Neutrophil (primary cell): ENCODE measurements around the gene F2R.

ENCODE experiments used
- H3K27ac ChIP-seq: fragments of 200-600 bp; sonication (generic); 2 replicates; pipeline ENCODE4 v1.5.1; 2016; ENCODE audit warnings: mild to moderate bottlenecking, moderate library complexity
- H3K27me3 ChIP-seq: fragments of 200-600 bp; sonication (generic); 2 replicates; pipeline ENCODE4 v1.6.0; 2016; ENCODE audit warnings: mild to moderate bottlenecking
- H3K36me3 ChIP-seq: fragments of 200-600 bp; sonication (generic); 2 replicates; pipeline ENCODE4 v1.5.1; 2017
- H3K4me1 ChIP-seq, 2 experiments: fragments of 200-600 bp in 1 of 2; sonication (generic) in 1 of 2; 1 replicate in 1 of 2; 2 replicates in 1 of 2; pipeline versions ENCODE4 v1.5.1 to v1.6.1; 2013 to 2016; ENCODE audit warnings: low read depth in 1 of 2, low read length in 1 of 2, mild to moderate bottlenecking in 1 of 2, moderate library complexity in 1 of 2; ENCODE audit not compliant: control insufficient read depth in 1 of 2, insufficient read depth in 1 of 2
- H3K4me3 ChIP-seq, 2 experiments: fragments of 200-600 bp in 1 of 2; sonication (generic) in 1 of 2; 1 replicate in 1 of 2; 2 replicates in 1 of 2; pipeline ENCODE4 v1.5.1; 2013 to 2016; ENCODE audit warnings: low read depth in 1 of 2, low read length in 1 of 2, mild to moderate bottlenecking in 1 of 2, moderate library complexity in 1 of 2
- H3K9me3 ChIP-seq: fragments of 200-600 bp; sonication (generic); 2 replicates; pipeline ENCODE4 v1.5.1; 2016
- TF ChIP-seq, protein P1 (sequence below): fragments of 200-600 bp; sonication (generic); IDR thresholded peaks from 2 replicates; pipeline ENCODE4 v1.5.1; 2016; ENCODE audit warnings: antibody characterized with exemption

The F2R gene

DNA sequence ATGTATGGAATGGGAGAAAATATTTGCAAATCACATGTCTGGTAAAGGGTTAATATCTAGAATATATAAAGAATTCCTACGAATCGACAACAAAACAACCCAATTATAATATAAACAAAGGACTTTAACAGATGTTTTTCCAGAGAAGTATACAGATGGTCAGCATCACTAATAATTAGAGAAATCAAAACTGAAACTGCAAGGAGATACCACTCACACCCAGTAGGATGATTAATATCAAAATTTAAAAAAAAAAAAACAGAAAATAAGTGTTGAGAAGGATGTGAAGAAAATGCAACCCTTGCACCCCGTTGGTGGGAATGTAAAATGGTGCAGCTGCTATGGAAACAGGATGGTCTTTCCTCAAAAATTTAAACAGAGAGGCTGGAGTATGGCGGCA, 34.6 kb upstream of the F2R start:
- no peaks in the 10 kb centered on the region for H3K27me3 ChIP-seq
- TF ChIP-seq, protein P1, sequence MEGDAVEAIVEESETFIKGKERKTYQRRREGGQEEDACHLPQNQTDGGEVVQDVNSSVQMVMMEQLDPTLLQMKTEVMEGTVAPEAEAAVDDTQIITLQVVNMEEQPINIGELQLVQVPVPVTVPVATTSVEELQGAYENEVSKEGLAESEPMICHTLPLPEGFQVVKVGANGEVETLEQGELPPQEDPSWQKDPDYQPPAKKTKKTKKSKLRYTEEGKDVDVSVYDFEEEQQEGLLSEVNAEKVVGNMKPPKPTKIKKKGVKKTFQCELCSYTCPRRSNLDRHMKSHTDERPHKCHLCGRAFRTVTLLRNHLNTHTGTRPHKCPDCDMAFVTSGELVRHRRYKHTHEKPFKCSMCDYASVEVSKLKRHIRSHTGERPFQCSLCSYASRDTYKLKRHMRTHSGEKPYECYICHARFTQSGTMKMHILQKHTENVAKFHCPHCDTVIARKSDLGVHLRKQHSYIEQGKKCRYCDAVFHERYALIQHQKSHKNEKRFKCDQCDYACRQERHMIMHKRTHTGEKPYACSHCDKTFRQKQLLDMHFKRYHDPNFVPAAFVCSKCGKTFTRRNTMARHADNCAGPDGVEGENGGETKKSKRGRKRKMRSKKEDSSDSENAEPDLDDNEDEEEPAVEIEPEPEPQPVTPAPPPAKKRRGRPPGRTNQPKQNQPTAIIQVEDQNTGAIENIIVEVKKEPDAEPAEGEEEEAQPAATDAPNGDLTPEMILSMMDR: no peak
- H3K4me3 ChIP-seq: no peak overlapping the region
- H3K9me3 ChIP-seq: no peaks in the 10 kb centered on the region
- no peak overlapping the region for H3K27ac ChIP-seq
- H3K36me3 ChIP-seq: peaks cover 49% of the 10 kb centered on the region
- peaks cover 0 to 4% of the 10 kb centered on the region in 2 experiments for H3K4me1 ChIP-seq

DNA sequence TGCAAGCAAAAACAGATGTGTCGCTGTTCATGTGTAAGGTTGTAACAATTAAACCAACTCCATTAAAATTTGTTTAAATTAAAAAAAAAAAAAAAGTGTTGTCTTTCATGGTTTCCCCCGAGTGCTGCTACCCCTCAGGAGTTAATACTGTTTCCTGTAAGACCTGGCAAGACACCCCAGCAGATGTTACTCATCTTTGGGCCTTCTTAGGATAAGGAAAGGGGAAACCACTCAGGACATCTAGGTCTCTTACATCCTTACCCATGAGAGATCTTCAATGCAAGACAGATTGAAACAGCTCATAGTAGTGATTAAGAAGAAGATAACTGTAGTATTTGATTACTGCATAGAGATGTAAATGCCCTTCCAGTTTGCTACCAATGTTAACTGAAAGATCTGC, 33.5 kb upstream of the F2R start:
- no peak overlapping the region for H3K27ac ChIP-seq
- TF ChIP-seq, protein P1: no peak
- H3K36me3 ChIP-seq: peaks cover 50% of the 10 kb centered on the region
- H3K27me3 ChIP-seq: no peaks in the 10 kb centered on the region
- H3K9me3 ChIP-seq: no peaks in the 10 kb centered on the region
- H3K4me3 ChIP-seq: no peak overlapping the region
- H3K4me1 ChIP-seq: peaks cover 0 to 4% of the 10 kb centered on the region in 2 experiments

DNA sequence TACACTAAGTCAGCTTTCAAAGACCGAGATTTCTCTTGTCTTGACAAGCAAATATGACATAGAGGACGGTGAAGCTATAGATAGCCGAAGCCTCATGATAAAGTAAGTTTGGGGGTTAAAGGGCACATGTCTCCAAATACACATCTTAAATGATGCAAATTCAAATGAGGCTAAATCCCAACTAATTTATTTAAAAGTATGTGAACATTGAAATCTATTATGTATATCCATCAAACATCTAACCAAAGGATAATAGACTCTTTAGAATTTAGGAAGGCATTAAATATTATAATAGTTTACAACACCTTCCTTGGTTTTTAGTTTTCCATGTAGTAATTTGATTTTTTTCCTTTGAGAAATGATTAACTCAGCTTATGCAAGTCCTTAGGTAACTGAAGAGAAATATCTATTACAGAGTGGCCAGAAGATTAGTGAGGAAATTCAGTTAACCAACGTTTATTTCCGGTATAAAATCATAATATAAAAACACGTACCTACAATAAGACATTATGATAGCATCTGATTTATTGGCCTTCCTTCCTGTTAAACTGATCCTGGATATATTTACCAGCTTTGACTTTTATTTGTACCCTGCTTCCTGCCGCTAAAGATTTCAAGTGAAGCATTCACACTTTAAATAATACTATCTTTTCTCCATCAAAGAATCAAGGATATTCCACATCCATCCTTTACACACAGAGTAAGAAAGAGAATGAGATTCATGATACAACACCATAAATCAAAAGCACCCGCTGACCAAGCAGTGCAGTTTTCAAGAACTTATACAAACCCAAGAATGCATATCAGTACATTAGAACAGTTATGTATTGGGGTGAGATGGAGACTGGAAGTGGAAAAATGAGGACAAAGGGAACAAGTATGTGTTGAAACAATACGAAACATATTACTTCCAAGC, 31.9 kb upstream of the F2R start:
- Histone ChIP-seq H3K4me3 (no peak overlapping the region), H3K9me3 (no peaks in the 10 kb centered on the region), H3K27me3 (no peaks in the 10 kb centered on the region), H3K36me3 (peaks cover 58% of the 10 kb centered on the region), H3K4me1 (peaks cover 0 to 4% of the 10 kb centered on the region in 2 experiments), H3K27ac (no peak overlapping the region)
- TF ChIP-seq, protein P1: no peak

DNA sequence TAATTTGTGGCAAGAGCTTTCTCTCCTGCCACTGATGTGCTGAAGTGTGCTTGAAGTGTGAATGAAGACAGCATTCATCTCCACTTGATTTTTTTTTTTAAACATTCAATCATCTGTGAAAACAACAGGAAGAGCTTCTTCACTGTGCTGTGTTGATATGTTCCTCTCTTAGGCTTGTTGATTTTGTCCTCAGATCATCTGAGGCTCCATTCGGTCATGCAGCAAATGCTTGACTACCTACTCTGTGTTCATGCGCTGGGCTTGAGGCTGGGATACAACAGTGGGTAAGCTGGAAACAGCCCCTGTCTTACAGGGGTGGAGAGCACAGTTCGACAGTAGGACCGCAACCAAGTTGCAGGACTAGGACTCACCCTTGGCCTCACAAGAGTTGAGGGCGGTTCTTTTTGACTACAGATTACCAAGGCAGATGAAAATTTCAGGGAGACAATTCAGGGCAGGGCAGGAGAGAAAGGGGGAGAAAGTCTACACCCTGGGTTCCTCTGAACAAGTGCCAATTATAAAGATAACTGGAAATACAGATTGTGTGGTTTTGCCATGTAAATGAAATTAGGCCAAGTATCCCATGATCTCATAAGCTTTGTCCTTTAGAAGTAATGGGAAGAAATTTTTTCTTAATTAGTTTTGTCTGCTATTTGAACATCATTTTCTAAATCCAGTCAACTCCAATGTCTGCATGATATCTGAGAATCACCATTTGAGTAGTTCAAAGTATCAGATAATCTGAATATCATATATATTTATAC, 31.0 kb upstream of the F2R start:
- no peak overlapping the region for H3K4me3 ChIP-seq
- peaks cover 67% of the 10 kb centered on the region for H3K36me3 ChIP-seq
- no peak overlapping the region for H3K27ac ChIP-seq

DNA sequence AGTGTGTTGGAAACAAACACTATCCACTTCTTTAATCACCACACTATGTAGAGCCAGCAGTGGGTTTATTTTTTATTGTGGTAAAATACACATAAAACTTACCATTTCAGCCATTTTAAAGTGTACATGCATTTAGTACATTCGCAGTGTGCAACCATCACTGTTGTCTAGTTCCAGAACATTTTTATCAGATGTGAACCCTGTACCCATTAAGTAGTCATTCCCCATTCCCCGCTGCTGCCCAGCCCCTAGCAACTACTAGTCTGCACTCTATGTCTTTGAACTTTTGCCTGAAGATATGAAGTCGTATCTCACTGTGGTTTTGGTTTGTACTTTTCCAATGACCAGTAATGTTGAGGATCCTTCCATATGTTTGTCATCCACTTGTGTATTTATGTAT, 30.2 kb upstream of the F2R start:
- Histone ChIP-seq H3K4me3 (no peak overlapping the region), H3K9me3 (no peaks in the 10 kb centered on the region), H3K27ac (no peak overlapping the region), H3K27me3 (no peaks in the 10 kb centered on the region), H3K36me3 (peaks cover 71% of the 10 kb centered on the region), H3K4me1 (peaks cover 0 to 4% of the 10 kb centered on the region in 2 experiments)
- TF ChIP-seq, protein P1: no peak

More for the DNA sequence above, 31.0 kb upstream of the F2R start:
- TF ChIP-seq, protein P1: no peak
- Histone ChIP-seq H3K4me1 (peaks cover 0 to 4% of the 10 kb centered on the region in 2 experiments), H3K9me3 (no peaks in the 10 kb centered on the region), H3K27me3 (no peaks in the 10 kb centered on the region)
